GM18519 (cell line): ENCODE results near the gene IP6K2.

Experiments
- ATAC-seq: cut with Tn5 transposase; IDR thresholded peaks from one replicate; pipeline ENCODE4 v1.9.1; 2021; ENCODE audit warnings: mild to moderate bottlenecking, moderate library complexity; ENCODE audit not compliant: unreplicated experiment, low FRiP score

The IP6K2 gene

DNA sequence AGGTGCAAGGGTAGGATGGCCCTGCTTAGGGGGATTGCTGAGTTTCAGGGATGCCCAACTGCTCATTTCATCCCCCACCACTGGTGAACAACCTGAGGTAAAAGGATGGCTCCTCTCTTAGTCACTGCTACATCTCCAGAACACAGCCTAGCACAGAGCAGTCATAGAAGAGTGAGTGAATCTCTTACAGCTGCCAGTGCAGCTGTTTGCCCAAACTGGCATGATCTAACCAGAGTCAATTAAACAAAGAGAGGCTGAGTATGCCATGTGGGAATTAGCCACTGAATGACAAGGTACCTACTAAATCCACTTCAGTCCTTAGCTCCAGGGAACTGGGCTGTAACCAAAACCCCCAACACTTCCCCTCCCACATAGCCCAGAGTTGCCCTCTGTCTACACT is 24.5 kb downstream of the IP6K2 start:
- no peak for ATAC-seq

DNA sequence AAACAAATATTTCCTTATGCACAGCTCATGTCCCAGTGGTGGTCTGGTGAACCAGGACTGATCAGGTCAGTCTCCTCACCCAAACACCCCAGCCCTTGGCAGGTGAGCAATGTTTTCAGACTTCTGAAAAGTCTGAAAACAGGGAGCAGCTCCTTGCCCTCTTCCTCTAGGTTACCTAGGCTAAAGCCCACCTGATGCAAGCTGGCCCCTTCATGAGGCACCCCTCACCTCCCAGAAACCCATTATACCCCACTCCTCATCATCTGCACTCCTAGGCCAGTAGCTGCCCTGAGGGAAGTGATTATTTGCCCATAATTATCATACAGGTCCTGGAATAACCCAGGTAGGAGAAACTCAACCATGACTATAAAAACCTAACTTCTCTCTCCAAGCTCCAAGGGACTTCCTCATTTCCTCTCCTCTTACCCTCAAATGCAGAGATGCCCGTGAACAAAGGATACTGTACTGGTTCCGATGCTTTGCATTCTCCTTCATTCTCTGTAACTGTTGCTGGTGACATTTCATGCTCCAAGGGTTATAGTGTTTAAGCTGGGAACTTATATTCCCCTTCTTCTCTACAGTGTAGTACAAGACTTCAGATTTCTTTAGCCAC is 26.1 kb downstream of the IP6K2 start:
- ATAC-seq = no peak

DNA sequence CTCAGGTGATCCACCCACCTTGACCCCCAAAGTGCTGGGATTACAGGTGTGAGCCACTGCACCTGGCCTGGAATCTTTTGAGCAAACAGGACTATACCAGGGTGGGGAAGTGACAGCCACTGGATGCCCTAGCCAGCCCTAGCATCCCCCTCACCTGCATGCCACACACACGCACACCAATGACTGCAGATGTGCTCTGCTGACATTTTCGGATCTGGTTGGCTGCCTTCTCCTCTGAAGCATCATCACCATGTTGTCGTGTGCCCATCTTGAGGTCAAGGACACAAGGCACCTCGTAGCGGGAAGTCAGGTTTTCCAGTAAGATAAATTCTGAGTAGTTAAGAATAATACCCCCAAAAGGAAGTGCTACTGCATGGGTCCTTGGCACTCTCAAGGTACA is 27.6 kb downstream of the IP6K2 start:
- ATAC-seq = no peak

DNA sequence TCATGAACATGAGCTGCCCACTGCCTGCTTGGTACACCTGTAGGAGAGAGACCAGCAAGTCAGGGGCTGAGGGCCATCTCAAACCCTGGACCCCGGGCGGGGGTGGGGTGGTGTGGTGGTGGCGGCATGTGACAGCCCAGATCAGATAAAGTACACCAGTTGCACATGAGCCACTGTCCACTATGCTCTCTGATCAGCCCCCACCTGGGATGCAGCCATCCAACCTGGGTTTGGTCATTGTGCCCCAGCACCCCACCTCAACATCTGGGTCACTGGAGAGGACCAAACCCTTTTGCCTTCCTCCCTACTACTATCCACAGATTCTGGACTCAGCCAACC is 28.3 kb downstream of the IP6K2 start:
- ATAC-seq = no peak

DNA sequence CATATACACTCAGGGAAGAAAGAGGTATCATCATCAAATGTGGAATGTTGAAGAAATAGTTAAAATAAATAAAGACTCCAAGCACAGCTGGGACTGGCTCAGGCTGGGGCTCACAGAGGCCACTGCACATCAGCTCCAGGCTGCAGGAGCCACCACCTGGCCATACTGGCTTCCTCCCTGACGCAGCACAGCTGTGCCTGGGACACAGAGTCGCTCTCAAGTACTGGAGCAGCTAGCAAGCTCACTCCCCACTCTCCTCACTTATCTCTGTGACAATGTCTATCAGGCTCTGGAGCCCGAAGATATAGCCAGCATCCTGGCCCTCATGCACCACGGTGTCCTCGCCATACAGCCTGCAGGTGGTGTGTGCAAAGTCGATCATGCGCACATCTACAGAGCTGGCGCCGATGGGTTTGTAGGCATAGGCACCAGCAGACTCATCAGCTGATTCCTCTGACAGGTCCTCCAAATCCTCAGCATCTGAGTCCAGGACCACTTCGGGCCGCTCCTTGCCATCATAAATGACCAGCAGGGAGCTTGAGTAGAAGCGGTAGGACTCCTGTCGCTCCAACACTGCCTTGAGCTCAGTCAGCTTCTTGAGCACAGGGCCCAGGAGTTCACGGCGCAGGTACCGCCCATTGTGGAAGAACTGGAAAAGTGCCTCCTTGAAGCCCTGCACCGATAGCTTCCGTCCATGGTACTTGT is 28.8 kb downstream of the IP6K2 start:
- no peak for ATAC-seq

DNA sequence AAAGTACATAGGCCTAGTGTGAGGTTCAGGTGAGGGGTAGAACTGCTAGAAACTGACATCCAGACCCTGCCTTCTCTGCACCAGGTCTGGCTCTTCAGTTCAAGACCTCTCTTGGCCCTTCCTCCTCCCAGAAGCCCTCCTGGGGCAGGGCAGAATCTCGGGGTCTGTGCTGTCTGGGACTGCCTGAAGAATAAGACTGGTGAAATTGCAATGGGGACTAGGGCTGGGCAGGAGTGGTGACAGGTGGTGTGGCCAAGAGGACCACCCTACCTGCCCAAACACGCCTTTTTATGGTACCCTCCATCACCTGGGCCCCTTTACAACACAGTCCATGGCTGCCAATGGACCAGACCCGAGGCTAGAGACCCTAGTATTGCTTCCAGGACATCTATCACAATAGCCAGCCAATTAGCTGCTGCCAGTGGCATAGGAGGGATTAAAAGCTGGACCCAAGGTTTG is 29.8 kb downstream of the IP6K2 start:
- no peak for ATAC-seq

DNA sequence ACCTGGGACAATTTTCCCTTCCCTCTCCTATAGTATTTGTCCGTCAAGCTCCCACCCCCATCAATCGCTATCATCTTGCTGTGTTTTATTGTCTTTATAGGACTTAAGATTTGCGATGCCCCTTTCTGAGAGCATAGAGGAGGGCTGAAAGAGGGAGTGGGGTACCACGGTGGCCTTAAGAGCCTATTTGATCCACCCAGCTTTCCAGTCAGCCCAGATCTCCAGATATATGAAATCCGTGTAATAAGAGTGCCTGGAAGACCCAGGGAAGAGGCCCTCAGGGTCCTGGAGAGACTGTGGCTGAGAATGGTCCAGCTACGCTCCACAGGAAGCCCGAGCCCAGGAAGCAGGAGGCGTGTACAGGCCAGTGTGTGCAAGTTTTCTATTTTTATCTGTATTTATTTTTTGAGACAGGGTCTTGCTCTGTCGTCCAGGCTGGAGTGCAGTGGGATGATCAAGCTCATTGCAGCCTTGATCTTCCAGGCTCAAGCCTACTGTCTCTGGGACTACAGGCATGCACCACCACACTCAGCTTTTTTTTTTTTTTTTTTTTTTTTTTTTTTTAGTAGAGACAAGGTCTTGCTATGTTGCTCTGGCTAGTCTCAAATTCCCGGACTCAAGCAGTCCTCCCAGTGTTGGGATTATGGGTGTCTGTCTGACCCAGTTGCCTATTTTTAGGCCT is 30.3 kb downstream of the IP6K2 start:
- no peak for ATAC-seq

DNA sequence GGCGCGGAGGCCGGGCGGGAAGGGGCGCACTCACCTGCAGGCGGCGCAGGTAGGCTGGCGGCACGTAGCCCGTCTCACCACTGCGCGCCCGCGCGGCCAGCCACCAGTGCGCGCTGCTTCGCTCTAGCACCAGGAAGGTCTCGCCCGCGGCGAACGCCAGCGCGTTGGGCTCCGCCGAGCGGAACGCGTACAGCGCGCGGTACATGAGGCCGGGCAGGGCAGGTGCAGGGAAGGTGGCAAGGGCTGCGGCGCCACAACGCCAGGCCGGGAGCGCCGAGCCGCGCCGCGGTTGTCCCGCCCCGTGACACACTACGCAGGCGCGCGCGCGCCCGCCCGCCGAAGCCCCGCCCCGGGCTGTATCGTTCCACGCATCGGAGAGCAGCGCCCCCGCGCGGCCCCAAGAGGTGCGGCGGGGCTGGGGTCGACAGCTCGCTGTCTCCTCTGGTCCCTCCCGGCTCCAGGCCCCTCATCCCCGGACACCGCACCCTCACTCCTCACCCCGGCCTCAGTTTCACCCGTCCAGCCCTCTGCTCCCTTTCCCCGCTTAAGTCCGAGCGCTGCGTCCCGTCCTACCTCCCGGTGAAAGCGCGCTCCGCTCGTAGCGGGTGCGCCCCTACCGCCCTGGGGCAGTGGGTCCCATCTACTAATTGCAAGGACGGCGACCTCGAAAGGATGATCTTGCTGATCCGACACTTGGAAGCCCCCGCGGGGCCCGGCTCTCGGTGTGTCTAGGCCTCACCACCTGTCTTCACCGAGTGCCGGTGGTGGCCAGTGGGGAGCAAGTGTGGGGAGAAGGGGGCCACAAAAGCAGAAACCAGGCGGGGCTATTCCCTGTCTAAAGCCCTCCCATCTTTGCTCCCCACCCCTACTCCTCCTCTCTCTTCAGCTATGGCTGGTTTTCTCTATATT is 31.2 kb downstream of the IP6K2 start, which contains the start of gene NCKIPSD:
TSS of gene NCKIPSD (minus strand) at position 313 of the 909 bp plus-strand sequence. CDS start at position 205, 108 bp downstream.
- peak; percentile 41 for ATAC-seq

DNA sequence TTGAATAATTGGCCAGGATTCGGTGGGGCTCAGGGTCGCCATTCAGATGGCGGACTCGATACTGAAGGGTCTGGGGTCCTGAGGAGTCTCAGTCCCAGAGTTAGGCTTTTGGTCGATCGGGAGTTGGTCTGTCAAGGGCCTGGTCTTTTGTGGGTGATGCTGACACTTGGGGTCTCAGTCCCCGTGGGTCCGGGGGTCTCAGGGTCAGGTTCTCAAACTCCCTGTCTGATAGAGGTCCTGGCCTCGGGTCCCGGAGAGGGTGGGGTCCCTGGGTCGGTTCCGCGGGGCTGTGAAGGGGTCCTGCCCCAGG is 31.8 kb downstream of the IP6K2 start:
- ATAC-seq = no peak

DNA sequence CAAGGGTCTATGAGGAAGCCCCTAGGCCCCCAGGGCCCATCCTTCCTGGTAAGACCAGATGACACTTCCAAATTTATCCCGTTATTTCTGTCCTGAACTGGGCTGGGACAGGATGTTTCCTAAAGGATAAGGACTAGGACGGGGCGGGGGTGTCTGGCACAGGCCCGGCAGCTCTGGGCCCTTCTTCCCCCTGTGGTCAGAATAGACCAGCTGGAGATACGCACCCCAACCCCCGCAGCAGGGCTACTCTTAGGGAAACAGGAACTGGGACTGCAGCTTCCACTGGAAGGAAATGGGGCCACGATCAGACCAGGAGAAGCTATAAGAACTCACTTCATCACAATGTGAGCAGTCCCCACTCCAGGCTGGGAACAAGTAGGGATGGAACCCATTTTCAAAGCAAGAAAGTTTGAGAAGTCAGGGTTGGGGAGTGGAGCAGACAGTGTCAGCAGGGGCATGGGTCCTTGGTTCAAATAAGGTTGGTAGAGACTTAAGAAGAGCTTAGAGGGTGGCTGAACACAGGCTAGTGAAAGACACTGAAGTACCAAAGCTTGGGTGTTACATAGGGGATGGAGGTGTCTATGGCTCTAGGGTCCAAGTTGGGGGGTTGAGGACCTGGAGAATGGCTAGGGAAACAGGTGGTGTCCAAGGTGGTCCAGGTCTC is 32.4 kb downstream of the IP6K2 start:
- no peak for ATAC-seq

DNA sequence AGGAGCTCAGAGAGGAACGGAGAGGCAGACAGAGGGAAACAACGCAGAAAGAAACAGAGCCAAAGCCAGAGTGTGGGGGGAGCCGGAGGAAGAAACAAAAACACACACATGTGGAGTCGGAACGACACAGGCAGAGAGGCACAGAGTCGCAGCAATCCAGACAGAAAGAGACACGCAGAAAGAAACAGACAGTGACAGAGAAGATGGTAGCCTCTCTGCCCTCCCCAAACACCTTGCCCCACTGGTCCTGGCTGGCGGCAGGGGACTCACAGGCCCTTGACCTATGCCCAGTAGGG is 33.0 kb downstream of the IP6K2 start:
- ATAC-seq = no peak

DNA sequence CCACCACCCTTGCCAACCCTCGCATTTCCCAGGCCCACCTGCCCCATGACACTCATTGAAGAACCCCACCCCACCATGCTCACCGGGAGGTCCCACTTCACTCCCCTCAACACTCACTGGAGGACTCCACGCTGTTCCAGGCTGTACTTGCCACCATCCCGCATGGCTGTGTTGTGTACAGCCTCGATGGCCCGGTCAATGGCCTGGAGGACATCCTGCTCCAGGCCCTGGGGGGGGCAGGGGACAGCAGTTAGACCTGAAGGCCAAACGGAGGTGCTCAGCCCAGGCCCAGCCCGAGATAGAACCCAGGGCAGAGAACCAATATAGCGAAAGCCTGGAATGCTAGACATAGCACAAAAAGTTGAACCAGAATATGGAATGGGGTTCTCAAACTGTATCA is 34.2 kb downstream of the IP6K2 start:
- no peak for ATAC-seq

DNA sequence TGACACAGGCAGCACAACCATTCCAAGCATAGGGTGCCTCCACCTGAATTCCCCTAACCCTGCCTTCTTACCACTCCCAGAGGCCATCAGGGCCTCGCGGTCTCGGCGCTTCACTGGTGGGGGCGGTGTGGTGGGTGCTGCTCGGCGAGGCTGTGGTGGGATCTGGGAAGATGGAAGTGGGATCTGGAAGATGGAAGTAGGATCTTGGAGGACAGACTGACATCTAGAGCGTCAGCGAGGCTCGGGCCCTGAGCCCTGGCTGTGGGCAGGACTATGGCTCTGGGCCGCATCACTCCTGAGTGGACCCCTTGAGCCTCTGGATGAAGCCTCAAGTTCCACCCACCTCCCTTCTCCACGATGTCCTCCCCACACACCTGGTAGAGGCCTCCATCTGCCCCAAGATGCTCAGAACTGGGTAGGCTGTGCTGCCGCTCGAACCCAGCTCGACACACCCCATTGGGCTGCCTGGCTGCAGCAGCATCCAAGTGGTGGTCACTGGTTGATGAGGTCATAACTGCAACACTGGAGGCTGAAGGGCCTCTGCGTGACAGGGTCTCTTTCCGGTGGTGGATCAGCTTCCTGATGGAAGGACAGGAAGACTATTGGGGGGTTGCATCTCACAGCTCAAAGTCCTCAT is 34.9 kb downstream of the IP6K2 start:
- no peak for ATAC-seq

DNA sequence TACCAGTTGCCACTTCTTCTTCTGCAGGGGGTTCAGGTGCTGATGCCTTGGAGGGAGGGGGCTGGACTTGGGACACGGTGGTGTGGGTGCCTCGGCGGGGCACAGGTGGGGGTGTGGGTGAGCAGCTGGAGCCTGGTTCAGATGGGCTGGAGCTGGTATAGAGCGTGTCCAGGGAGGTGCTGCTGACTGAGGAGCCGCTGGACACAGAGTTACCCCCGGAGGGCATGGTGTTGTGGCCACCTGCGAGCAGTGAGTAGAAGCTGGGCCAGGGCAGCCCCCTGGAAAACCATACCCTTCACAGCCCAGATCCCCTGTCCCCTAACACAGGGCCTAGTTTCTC is 35.5 kb downstream of the IP6K2 start:
- ATAC-seq = no peak

DNA sequence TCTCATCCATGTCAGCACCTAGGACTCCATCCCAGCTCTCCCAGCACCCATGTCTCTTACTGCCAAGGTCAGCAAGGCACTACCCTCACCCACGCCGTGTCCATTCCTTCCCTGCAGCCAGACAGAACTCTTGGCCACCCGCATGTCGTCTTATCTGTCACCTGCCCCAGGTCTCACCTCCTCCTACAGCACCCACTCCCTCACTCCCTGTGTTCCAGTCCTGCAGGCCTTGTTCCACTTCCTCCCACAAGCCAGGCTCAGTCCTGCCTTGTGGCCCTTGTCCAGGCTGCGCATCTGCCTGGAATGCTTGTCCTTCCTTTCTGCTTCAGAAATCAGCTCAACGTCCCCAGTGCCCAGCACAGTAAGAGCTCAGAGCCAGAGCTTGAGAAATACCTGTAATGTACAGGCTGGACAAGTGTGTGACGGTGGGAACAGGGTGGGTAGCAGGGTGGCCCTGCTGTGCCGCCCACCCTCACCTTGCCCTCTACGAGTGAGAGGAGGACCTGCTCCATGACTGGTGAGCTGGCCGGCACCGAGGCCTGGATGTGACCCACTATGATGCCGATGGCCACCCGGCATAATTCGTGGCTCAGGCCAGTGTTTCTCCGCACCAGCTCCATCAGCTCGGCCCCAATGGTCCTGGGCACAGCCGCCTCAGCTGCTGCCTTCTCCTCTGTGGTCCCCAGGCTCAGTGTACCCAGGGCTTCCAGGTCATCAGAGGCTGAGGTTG is 36.0 kb downstream of the IP6K2 start:
- ATAC-seq = no peak

DNA sequence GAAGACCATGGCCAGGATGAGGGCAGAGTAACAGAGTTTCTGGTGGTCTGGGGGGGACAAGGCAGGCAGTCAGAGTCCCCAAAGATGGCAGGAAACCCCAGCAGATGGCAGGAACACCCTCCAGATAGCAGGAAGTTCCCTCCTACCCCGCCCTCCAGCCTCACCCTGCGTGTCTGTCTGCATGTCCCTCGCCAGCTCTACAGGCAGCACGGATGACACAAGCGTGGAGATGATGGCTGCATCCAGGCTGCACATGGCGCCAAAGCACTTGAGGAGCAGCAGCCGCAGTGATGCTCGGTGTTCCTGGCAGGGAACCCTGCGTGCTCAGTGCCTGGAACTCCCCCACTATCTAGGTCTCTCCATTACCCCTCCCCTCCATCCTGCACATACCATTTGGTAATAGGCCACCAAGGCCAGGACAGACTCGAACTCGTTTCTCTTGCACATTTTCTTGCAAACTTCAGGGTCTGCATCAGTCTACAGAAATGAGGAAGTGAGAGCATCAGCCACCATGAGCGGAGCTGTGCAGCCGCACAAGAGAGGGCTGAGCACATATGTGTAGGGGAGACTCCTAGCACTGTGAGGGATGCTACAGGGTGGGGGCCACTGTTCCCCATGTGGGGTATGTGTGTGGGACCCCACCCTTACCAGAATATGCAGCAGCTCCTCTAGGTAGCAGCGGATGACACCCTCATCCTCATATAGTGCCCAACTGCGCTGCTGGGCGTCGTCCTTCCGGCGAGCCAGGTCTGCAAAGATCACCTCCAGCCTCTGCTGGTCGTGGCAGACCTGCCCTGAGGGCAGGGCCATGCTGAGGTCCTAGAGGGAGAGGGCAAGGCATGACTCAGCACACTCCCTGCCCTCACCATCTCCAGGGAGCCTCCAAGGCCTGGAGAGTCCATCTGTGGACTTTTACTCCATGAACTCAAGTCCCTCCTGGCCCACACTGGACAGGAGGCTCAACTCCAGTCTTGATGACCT is 37.3 kb downstream of the IP6K2 start:
- ATAC-seq = no peak

DNA sequence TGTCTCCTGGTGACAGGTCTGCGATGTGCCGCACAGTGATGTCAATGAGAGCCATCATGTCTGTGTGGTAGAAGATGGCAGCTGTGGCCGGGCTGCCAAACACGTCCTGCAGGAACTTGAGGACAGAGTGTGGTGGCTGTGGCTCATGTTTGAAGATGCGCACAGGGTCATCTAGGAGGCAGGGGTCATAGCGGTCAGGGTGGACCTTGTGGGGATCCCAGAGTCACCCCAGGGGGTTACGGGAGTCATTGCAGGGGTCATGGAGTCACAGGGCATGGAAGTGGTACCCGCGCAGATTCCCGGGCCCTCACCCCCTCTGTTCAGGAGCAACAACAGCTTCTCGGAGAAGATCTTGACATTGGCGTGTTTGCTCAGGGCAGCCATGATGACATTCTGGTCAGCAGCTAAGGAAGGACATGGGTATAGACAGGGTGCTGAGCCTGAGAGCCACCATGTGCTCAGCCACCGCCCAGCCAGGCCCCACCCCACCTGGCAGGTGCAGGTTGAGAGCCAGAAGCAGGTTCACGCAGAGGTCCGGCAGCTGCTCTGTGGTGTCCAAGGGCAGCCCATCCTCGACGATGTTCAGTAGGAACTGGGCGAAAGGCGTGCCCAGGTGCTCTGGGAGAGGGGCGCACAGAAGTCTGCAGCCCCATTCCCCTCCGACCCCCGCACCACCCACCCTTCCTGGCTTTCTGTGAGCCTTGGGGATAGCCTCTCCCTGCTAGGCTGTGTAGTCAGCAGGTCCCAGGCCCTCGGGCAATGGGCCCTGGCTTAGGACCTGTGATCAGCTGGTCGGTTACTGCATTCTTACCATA is 38.2 kb downstream of the IP6K2 start:
- no peak for ATAC-seq

DNA sequence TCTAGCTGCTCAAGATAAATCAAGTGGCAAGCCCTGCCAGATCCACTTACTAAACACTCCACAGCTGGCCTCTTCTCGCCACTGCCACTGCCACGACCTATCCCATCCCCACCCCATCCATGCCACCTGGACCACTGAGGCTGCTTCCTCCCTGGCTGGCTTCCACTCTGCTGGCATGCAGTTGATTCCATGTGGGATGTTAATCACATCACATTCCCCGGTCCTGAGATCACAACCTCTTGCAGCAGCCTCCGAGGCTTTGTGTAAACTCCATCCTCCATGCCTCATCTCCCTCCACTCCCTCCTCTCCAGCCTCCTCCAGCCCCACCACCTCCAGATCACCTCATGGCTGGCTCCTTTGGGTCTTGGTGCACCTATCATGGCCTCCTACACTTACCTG is 39.0 kb downstream of the IP6K2 start:
- no peak for ATAC-seq
